Gastrocnemius medialis (tissue), 4 donors: ENCODE data around the gene ARAP2.

Experiments used
- POLR2A ChIP-seq, 2 donors: fragments of 450-650 bp; IDR thresholded peaks; one replicate each; pipeline ENCODE4 v1.6.1; 2017; ENCODE audit warnings: antibody characterized with exemption in 2 of 2, mild to moderate bottlenecking in 2 of 2, moderate library complexity in 2 of 2
- TF ChIP-seq, protein P1 (sequence below), 5 experiments: fragments of 450-650 bp in 3 of 5; fragments of 200-600 bp in 2 of 5; sonication (generic) in 2 of 5; IDR thresholded peaks in 4 of 5; conservative IDR thresholded peaks in 1 of 5; 1 replicate in 4 of 5; 2 replicates in 1 of 5; pipeline ENCODE4 v1.5.1; 2016 to 2019; ENCODE audit warnings: antibody characterized with exemption in 5 of 5, mild to moderate bottlenecking in 3 of 5, moderate library complexity in 3 of 5

- TF ChIP-seq, protein P1, sequence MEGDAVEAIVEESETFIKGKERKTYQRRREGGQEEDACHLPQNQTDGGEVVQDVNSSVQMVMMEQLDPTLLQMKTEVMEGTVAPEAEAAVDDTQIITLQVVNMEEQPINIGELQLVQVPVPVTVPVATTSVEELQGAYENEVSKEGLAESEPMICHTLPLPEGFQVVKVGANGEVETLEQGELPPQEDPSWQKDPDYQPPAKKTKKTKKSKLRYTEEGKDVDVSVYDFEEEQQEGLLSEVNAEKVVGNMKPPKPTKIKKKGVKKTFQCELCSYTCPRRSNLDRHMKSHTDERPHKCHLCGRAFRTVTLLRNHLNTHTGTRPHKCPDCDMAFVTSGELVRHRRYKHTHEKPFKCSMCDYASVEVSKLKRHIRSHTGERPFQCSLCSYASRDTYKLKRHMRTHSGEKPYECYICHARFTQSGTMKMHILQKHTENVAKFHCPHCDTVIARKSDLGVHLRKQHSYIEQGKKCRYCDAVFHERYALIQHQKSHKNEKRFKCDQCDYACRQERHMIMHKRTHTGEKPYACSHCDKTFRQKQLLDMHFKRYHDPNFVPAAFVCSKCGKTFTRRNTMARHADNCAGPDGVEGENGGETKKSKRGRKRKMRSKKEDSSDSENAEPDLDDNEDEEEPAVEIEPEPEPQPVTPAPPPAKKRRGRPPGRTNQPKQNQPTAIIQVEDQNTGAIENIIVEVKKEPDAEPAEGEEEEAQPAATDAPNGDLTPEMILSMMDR (IDR thresholded peaks at IDR 0.05 in 4 of 5, conservative IDR thresholded peaks at IDR 0.05 in 1 of 5), result no peak
- TF ChIP-seq POLR2A (IDR thresholded peaks at IDR 0.05), result no peak
Observed at GRCh38 chr4:36269533-36270173, 25.3 kb upstream of the ARAP2 start.
